Keratinocyte (primary cell): Measurements from ENCODE around the gene CHST15. TPM values are rescaled to one million over a fixed set of nuclear protein-coding genes. Genes with fewer than 3 reads are reported as not detected.

Experiments
- DNase-seq: peaks from one replicate; pipeline ENCODE4 v3.0.0-alpha.2; 2011; ENCODE audit warnings: low read depth, missing footprints, low spot score
- FAIRE-seq: peaks from 2 replicates; lab custom pipeline; 2011; peaks lifted over from hg19 to GRCh38; lab: Jason Lieb, UNC
- H2AFZ ChIP-seq: 2 replicates; pipeline ENCODE4 v1.6.0; 2012; ENCODE audit warnings: low read length, control low read depth, inconsistent platforms; ENCODE audit not compliant: control insufficient read depth
- H3K27ac ChIP-seq: 2 replicates; pipeline ENCODE4 v1.5.1; 2011; ENCODE audit warnings: low read length; ENCODE audit not compliant: control insufficient read depth, insufficient read depth
- H3K27me3 ChIP-seq: 3 replicates; pipeline ENCODE4 v1.6.0; 2011; ENCODE audit warnings: low read length; ENCODE audit not compliant: control insufficient read depth, insufficient read depth; ENCODE audit errors: extremely low read depth
- H3K36me3 ChIP-seq, 2 experiments: 2 replicates in 1 of 2; 3 replicates in 1 of 2; pipeline ENCODE4 v1.5.1; 2011; ENCODE audit warnings: low read length in 2 of 2, mild to moderate bottlenecking in 1 of 2; ENCODE audit not compliant: control insufficient read depth in 2 of 2, insufficient read depth in 2 of 2; ENCODE audit errors: extremely low read depth in 1 of 2
- H3K4me1 ChIP-seq: 3 replicates; pipeline ENCODE4 v1.5.1; 2011; ENCODE audit warnings: low read length; ENCODE audit not compliant: control insufficient read depth, insufficient read depth; ENCODE audit errors: extremely low read depth
- H3K4me2 ChIP-seq: 3 replicates; pipeline ENCODE4 v1.6.0; 2011; ENCODE audit warnings: low read depth, low read length; ENCODE audit not compliant: control insufficient read depth, insufficient read depth; ENCODE audit errors: extremely low read depth
- H3K4me3 ChIP-seq, 3 experiments: fragments of 200-600 bp in 1 of 3; sonication (generic) in 1 of 3; 2 replicates in 2 of 3; 3 replicates in 1 of 3; pipeline ENCODE4 v1.5.1; 2011 to 2016; ENCODE audit warnings: low read length in 3 of 3, mild to moderate bottlenecking in 3 of 3, control low read depth in 2 of 3, inconsistent platforms in 1 of 3, low read depth in 1 of 3, mixed read lengths in 1 of 3, mixed run types in 1 of 3, moderate library complexity in 1 of 3; ENCODE audit not compliant: control insufficient read depth in 2 of 3, insufficient read depth in 2 of 3; ENCODE audit errors: extremely low read depth in 1 of 3
- H3K79me2 ChIP-seq: 2 replicates; pipeline ENCODE4 v1.6.0; 2012; ENCODE audit warnings: low read length; ENCODE audit not compliant: control insufficient read depth, insufficient read depth
- H3K9ac ChIP-seq: 3 replicates; pipeline ENCODE4 v1.6.0; 2011; ENCODE audit warnings: low read length; ENCODE audit not compliant: control insufficient read depth, insufficient read depth; ENCODE audit errors: extremely low read depth
- H3K9me1 ChIP-seq: 3 replicates; pipeline ENCODE4 v1.6.0; 2011; ENCODE audit warnings: low read length; ENCODE audit not compliant: control insufficient read depth, insufficient read depth; ENCODE audit errors: extremely low read depth
- H3K9me3 ChIP-seq: 2 replicates; pipeline ENCODE4 v1.5.1; 2012; ENCODE audit warnings: low read depth, low read length; ENCODE audit not compliant: control insufficient read depth
- H4K20me1 ChIP-seq: 3 replicates; pipeline ENCODE4 v1.6.0; 2011; ENCODE audit warnings: low read length; ENCODE audit not compliant: control insufficient read depth, insufficient read depth; ENCODE audit errors: extremely low read depth
- CTCF ChIP-seq, 3 experiments: IDR thresholded peaks in 1 of 3; conservative IDR thresholded peaks in 1 of 3; optimal IDR thresholded peaks in 1 of 3; 2 replicates in 2 of 3; 3 replicates in 1 of 3; pipeline versions ENCODE3 to v1.5.1; 2011; ENCODE audit warnings: low read length in 3 of 3, mild to moderate bottlenecking in 3 of 3, moderate library complexity in 2 of 3, control low read depth in 1 of 3, inconsistent platforms in 1 of 3; ENCODE audit not compliant: insufficient read depth in 2 of 3; ENCODE audit errors: extremely low read depth in 1 of 3
- EZH2 ChIP-seq: IDR thresholded peaks from one replicate; pipeline ENCODE4 v1.6.1; 2012; ENCODE audit warnings: inconsistent platforms, mild to moderate bottlenecking, low read length, moderate library complexity
- dilution Hi-C: fragments of 300-500 bp; cut with MboI; formaldehyde crosslinking; loops from one replicate; pipeline ENCODE4 v1.7.0; 2020; ENCODE audit warnings: low sequenced_read_pairs; ENCODE audit not compliant: extremely low pct_ligation_motif_present
- polyA plus RNA-seq, 5 experiments: library from polyadenylated mRNA; depleted of rRNA in 3 of 5; stranded (reverse) in 3 of 5; stranded (forward) in 1 of 5; unstranded in 1 of 5; fragments of >200 nt; gene quantifications; 1 replicate in 1 of 5; 2 replicates in 3 of 5; 3 replicates in 1 of 5; pipeline versions ENCODE4 v1.2.1 to v1.2.3, GENCODE V29; 2011 to 2012; ENCODE audit warnings: missing spikeins in 2 of 5, low read depth in 1 of 5, low replicate concordance in 1 of 5

The CHST15 gene
- polyA plus RNA-seq, 1 donor (not counting 4 experiments of a cell fraction or from before 2014, with no cell fraction given) = 24.5 TPM

- Histone ChIP-seq H3K9ac (no peak overlapping the region), H2AFZ (no peak overlapping the region), H3K4me2 (no peak overlapping the region), H3K79me2 (peaks cover 45% of the 10 kb centered on the region), H3K4me3 (no peak overlapping the region), H3K27ac (no peak overlapping the region), H3K9me3 (no peaks in the 10 kb centered on the region), H3K9me1 (no peaks in the 10 kb centered on the region), H4K20me1 (peaks cover 4% of the 10 kb centered on the region), H3K36me3 (peaks cover 0 to 10% of the 10 kb centered on the region in 2 experiments), H3K27me3 (no peaks in the 10 kb centered on the region), H3K4me1 (no peaks in the 10 kb centered on the region)
- FAIRE-seq (no peak), DNase-seq (no peak)
- TF ChIP-seq CTCF (optimal IDR thresholded peaks at IDR 0.05 in 1 of 3, IDR thresholded peaks at IDR 0.05 in 1 of 3, conservative IDR thresholded peaks at IDR 0.05 in 1 of 3; ENCODE audit: extremely low read depth in 1 of 3, insufficient read depth in 2 of 3, low read length in 3 of 3) = no peak
- TF ChIP-seq EZH2 = no peak
- dilution Hi-C loops = no loop called here
Observed at GRCh38 chr10:124060148-124060720, 33.2 kb downstream of the CHST15 start.

- DNase-seq = no peak
- H3K27me3 ChIP-seq = no peaks in the 10 kb centered on the region
- H3K9me1 ChIP-seq = no peaks in the 10 kb centered on the region
- no peak overlapping the region for H3K9ac ChIP-seq
- no peak for TF ChIP-seq CTCF (optimal IDR thresholded peaks at IDR 0.05 in 1 of 3, IDR thresholded peaks at IDR 0.05 in 1 of 3, conservative IDR thresholded peaks at IDR 0.05 in 1 of 3; ENCODE audit: extremely low read depth in 1 of 3, insufficient read depth in 2 of 3, low read length in 3 of 3)
- no peak for TF ChIP-seq EZH2
- peaks cover 0 to 10% of the 10 kb centered on the region in 2 experiments for H3K36me3 ChIP-seq
- no peak for FAIRE-seq
- H3K9me3 ChIP-seq = no peaks in the 10 kb centered on the region
- peaks cover 45% of the 10 kb centered on the region for H3K79me2 ChIP-seq
- no peak overlapping the region for H3K27ac ChIP-seq
- dilution Hi-C loops = no loop called here
- peaks cover 5% of the 10 kb centered on the region for H3K4me1 ChIP-seq
- H2AFZ ChIP-seq = no peak overlapping the region
- peaks cover 4% of the 10 kb centered on the region for H4K20me1 ChIP-seq
- H3K4me2 ChIP-seq = no peak overlapping the region
- H3K4me3 ChIP-seq = no peak overlapping the region
Observed at GRCh38 chr10:124059551-124059950, 33.8 kb downstream of the CHST15 start.
